CD4-positive, alpha-beta T cell treated with Interleukin-1 beta for 1 hour (primary cell): ENCODE measurements around the gene STMP1.

Source experiments
- DNase-seq, 2 donors: peaks; one replicate each; pipeline ENCODE4 v3.0.0-alpha.2; 2020 to 2022

STMP1 gene

GRCh38 chr7:135704074-135704473 is 41.8 kb downstream of the STMP1 start:
- DNase-seq, result no peak

GRCh38 chr7:135704698-135705097 is 42.4 kb downstream of the STMP1 start:
- DNase-seq, result no peak

- DNase-seq, result no peak
These were observed 43.9 kb downstream of the STMP1 start for GRCh38 chr7:135706038-135706742.

- DNase-seq, result no peak
These were observed 44.7 kb downstream of the STMP1 start for GRCh38 chr7:135706858-135707569.

- no peak for DNase-seq
These were observed 45.3 kb downstream of the STMP1 start for GRCh38 chr7:135707570-135707966.

GRCh38 chr7:135708041-135708440 is 45.7 kb downstream of the STMP1 start:
- DNase-seq, result no peak

GRCh38 chr7:135709508-135709907 is 47.2 kb downstream of the STMP1 start:
- no peak for DNase-seq

DNA sequence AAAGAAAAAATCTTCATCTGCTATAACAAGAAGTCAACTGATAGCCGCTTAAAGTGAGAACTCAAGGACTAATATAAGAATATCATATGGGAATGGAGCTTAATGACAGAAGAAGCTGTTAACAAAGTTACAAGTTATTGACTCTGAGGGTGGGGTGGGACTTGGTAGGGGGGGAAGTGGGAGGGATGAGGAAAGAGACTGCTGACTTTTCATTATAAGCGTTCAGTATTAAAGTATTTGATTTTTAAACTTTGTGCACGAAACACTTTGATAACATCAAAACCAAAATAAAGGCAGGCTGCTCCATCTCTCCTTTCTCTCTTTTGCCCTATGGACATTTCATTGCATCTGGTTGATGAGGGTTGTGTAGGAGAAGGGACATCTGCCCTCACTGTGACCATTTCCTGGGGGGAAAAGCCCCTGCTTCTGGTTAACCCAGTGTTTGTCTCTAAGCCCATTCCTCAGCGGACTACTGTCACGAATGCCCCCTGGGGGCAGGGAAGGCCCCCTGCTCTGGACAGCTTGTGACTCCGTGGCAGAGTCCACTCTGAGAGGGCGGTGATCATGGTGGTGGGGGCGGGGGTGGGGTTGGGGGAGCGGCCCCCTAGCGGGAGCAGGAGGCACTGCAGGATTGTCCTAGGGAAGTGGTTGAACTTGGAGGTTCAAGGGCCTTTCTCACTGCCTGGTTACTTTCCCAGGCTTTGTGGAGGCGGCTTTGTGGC is 48.3 kb downstream of the STMP1 start:
- peak in 1 of 2 donors; percentile 3 for DNase-seq

DNA sequence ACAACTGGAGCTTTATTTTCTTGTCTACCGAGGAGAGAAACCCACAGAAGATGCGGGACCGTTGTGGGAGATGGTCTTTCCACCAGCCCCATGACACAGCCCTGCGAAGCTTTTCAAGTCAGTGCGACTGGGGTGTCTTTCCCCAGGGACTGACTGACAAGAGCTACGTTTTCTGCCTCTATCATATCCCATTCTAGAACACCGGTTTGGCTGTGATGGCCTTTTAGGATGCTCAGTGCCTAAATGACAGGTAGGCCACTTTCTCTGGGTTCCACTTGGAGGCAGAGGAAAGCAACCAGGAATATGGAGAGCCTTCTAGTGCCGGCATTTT is 48.8 kb downstream of the STMP1 start:
- no peak for DNase-seq

DNA sequence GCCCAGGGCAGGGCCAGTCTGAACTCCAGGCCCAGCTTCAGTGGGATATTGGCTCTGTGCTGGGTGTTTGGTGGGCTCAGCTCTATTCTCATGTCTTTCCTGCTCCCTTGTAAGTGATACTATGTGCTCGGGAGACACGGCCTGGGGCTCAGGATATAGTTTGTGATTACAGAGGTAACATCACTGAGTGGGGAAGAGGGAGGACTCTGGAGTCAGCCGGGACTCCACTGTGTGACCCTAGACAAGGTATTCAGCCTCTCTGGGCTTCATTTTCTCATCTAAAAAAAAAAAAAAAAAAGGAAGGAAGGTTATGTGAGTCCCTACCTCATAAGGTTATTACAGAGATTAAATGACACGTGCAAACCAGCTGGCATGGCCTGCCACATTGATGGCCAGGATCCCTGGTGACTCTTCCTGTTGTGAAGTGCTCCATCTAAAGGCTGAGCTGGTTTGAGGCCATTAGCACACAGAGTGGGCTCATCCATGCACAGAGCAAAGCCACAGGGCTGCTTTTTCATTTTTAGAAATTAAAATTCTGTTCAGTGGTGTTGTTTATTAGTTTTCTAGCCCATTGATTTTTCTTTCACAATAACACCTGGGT is 50.0 kb downstream of the STMP1 start:
- no peak for DNase-seq

DNA sequence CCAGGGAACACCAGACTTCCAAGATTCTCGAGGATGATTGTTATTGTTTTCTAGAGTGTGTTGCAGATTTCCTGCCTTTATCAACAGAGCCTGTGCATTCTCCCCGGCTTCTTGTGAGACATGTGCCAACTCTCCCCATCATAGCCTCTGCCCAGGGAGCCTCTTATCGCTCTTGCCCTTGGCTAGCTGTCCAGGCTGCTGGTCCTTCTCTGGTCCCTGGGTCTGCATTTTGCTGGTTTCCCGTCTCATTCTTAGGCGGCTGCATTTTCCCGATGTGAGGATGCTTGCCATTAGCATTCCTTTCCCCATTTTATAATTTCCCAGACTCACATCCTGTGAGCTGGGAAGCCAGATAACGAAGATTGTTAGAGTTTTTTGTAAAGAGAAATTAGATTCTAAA is 50.5 kb downstream of the STMP1 start:
- no peak for DNase-seq

- DNase-seq, result no peak
These were observed 51.6 kb downstream of the STMP1 start for GRCh38 chr7:135713836-135714470.

DNA sequence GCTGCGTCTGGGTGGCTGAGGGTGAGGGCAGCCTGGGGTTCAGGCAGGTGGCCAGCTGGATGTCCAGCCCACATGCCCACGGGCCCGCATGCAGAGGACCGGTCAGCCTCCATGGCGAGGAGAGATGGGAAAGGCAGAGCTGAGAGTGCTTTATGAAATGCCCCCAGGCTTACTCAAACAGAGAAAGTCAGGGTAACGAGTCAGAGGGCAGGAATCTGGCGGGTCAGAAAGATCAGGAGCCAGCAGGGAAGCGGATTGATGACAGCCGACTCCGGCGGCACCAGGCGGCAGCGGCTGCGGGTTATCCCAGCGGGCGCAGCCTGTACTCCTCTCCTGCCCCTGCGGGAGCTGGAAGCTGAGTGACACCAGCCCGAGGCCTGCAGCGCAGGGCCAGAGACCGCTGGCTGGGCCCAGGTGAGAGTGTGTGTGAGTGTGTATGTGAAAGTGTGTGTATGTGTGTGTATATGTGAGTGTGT is 52.3 kb downstream of the STMP1 start:
- no peak for DNase-seq

- DNase-seq, result no peak
These were observed 52.8 kb downstream of the STMP1 start for GRCh38 chr7:135715055-135715522.

- no peak for DNase-seq
These were observed 53.4 kb downstream of the STMP1 start for GRCh38 chr7:135715673-135716072.

DNA sequence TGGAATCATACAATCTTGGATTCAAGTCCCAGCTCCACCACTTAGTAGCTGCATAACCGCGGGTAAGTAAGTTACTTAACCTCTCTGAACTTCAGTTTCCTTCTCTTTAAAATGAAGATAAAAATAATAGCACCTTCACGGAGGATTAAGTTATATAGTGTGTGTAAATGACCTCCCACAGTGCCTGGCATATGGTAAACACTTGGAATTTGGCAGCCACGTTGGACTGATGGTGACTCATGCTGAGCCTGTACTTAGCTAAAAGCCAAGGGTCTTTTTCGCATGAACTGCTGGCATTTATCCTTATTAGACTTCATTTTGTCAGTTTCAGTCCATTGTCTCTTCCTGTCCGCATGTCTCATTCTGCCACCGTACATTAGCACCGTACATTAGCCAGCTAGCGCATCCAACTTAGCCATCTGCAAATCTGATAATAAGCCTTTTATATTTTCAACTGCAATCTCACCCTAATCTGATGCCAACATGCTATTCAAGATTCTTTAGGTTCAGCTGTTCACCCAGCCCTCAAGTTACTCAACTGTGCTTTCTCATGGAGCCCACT is 54.4 kb downstream of the STMP1 start:
- DNase-seq, result no peak

DNA sequence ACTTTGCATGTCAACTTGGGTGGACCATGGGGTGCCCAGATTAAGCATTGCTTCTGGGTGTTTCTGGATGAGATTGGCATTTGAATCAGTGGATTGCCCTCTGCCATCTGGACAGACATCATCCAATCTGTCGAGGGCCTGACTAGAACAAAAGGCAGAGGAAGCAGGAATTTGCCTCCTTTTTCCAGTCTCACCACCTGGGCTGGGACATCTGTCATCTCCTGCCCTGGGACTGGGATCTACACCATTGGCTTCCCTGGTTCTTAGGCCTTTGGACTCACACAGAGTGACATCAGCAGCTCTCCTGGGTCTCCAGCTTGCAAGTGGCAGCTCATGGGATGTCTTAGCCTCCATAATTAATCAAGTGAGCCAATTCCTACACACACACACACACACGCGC is 55.4 kb downstream of the STMP1 start:
- no peak for DNase-seq

DNA sequence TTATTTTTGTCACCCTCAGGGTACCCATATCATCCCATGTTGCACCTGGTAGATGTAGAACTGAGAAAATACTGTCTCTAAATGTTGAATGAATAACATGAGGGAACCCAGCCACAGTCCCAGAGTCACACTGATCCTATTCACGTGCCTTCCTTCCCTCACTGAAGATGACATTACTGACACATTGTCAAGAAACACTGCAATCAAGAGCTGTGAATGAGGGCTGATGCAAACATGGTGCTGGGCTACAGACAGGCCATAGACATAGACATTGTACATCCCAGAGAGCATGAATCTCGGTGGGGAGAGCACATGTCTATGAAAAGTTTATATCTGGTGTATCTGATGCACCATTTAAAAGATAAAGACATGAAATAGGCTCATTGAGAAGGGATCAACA is 55.9 kb downstream of the STMP1 start:
- DNase-seq, result no peak

DNA sequence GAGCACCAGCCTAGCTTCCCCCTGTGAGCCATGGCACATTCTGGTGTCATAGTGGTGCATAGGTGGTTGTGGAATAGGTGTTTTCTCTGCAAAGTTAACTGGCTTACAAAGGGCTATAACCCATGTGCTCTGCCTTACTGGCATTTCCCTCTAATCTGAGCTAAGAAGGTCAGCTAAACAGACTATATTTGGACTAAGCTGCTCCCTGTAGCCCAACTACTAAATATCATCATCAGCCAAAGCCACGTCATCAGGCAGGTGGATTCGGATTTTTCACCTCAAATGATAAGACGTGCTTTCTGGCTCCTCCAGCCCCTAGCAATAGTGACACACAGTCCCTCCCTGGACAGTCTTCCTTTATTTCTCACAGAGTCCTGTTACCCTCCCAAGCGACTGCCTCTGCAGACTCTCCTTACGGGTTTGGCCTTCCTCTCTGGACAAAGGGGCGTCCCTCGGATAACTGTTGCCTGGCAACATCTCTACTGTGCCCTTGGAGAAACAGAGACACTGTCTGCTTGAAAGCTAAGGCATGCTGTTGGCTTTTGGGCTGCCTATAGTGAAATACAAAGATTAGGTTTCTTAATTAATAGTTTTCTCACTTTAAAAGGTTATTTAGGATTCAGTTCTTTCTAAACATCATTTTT is 56.6 kb downstream of the STMP1 start:
- no peak for DNase-seq

GRCh38 chr7:135719688-135720087 is 57.4 kb downstream of the STMP1 start:
- DNase-seq, result no peak

DNA sequence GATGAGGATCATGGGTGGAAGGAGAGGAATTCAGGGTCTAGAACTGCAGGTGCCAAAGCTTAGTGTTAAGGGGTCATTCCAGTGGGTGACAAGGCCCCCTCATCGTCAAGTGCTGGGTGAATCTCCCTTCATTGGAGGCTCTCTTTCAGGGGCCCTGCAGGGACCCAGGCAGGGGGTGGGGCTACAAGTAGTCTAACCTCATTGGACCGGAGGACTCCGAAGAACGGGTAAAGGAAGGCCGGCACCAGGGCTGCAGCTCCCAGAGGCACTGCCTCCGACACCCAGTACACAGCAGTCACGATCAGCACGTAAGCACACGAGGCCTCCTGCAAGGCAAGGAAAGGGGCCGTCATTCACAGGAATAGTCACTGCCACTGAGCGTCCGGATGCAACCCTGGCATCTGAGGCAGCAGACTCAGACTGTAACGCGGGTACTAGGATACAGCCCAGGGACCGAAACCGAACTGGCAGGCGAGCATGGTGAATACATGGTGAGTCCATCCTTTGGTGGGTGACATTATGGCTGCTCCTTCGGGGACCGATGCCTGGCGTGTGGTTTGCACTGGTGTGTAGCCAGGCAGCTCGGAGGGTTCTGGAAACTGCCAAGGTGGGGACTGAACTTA is 59.0 kb downstream of the STMP1 start:
- DNase-seq, result no peak

- DNase-seq, result no peak
These were observed 61.1 kb downstream of the STMP1 start for GRCh38 chr7:135723411-135723810.
